Chondrocyte (in vitro differentiated cells): ENCODE measurements around the gene CREB3L2. TPM values are rescaled to one million over a fixed set of nuclear protein-coding genes. Genes with fewer than 3 reads are reported as not detected.
A peak's percentile ranks its signal among the peaks of the same experiment; 100 is the strongest.
"Not testable (repeated sequence)": the region's sequence is repeated elsewhere in the genome, so short reads cannot be mapped to it uniquely, and the experiment has no call there.

Experiments used
- DNase-seq: peaks from one replicate; pipeline ENCODE4 v3.0.0; 2021; ENCODE audit warnings: mixed read lengths, low spot score
- H3K27ac Mint-ChIP-seq: one replicate; pipeline ENCODE4 v1.8.0; 2021; ENCODE audit warnings: mild to moderate bottlenecking, moderate library complexity, mixed read lengths; ENCODE audit not compliant: unreplicated experiment
- H3K27me3 Mint-ChIP-seq: 2 replicates; pipeline ENCODE4 v1.8.0; 2021; ENCODE audit warnings: low read depth, mixed read lengths
- H3K36me3 Mint-ChIP-seq: 2 replicates; pipeline ENCODE4 v1.8.0; 2021; ENCODE audit warnings: low read depth, mixed read lengths
- H3K4me1 Mint-ChIP-seq: 2 replicates; pipeline ENCODE4 v1.8.0; 2021; ENCODE audit warnings: low read depth, mild to moderate bottlenecking, mixed read lengths
- H3K4me3 Mint-ChIP-seq: one replicate; pipeline ENCODE4 v1.8.0; 2021; ENCODE audit warnings: mild to moderate bottlenecking, moderate library complexity, mixed read lengths; ENCODE audit not compliant: unreplicated experiment
- H3K9me3 Mint-ChIP-seq: 2 replicates; pipeline ENCODE4 v1.8.0; 2021; ENCODE audit warnings: low read depth, mixed read lengths
- long read RNA-seq: library from polyadenylated mRNA; stranded (forward); transcript quantifications from one replicate; pipeline ENCODE4 v2.0.0, GENCODE V29; 2021
- total RNA-seq: library from RNA; stranded (reverse); gene quantifications from 3 replicates; pipeline ENCODE4 v1.2.1, GENCODE V29; 2021
- TF ChIP-seq, protein P1 (sequence below): fragments of 200-600 bp; sonication (generic); IDR thresholded peaks from 2 replicates; pipeline ENCODE4 v1.5.0; 2021; ENCODE audit warnings: antibody characterized with exemption, mild to moderate bottlenecking, moderate library complexity

CREB3L2 gene, protein sequence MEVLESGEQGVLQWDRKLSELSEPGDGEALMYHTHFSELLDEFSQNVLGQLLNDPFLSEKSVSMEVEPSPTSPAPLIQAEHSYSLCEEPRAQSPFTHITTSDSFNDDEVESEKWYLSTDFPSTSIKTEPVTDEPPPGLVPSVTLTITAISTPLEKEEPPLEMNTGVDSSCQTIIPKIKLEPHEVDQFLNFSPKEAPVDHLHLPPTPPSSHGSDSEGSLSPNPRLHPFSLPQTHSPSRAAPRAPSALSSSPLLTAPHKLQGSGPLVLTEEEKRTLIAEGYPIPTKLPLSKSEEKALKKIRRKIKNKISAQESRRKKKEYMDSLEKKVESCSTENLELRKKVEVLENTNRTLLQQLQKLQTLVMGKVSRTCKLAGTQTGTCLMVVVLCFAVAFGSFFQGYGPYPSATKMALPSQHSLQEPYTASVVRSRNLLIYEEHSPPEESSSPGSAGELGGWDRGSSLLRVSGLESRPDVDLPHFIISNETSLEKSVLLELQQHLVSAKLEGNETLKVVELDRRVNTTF
- 217 to 294 TPM (median 223 TPM) in 3 replicates for total RNA-seq
- long read RNA-seq, full-length matches to known transcripts: 7 of 43 reads
- long read RNA-seq, partial matches to known transcripts: 1 of 43 reads
- long read RNA-seq, other reads (novel, unspliced or antisense): 35 of 43 reads

DNA sequence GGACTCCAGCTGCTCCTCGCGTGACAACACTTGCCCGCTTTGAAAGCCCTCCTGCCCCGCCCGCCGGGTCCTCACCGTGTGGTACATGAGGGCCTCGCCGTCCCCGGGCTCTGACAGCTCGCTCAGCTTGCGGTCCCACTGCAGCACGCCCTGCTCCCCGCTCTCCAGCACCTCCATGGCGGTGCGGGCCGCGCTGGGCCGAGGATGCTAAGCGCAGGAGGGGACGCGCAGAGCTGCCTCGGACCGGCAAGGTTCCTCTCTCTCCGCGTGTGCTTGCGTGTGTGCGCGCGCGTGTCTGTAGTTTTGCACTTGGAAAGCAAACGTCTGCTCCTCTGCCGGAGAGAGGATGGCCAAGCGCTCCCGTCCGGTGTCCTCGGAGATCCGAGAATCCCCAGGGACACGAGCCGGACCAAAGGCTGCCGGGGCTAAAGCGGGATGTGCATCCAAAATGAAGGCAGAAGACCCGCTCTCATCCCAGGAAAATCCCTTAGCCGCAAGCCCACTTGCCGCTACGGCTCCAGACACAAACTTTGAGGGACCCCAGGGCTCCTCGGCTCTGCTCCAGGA lies at the start of gene CREB3L2:
Gene CREB3L2 (minus strand): TSS at position 558 of the 567 bp plus-strand sequence. CDS start 381 bp downstream, at position 177.
- H3K36me3 Mint-ChIP-seq: peaks cover 9% of the 10 kb centered on the region
- H3K27ac Mint-ChIP-seq: peak within 1 kb of the TSS; percentile 96
- peak within 1 kb of the TSS; percentile 96 for H3K4me3 Mint-ChIP-seq
- DNase-seq: peak; percentile 95
- H3K9me3 Mint-ChIP-seq: no peaks in the 10 kb centered on the region
- H3K27me3 Mint-ChIP-seq: no peaks in the 10 kb centered on the region
- H3K4me1 Mint-ChIP-seq: peaks cover 51% of the 10 kb centered on the region
- TF ChIP-seq, protein P1, sequence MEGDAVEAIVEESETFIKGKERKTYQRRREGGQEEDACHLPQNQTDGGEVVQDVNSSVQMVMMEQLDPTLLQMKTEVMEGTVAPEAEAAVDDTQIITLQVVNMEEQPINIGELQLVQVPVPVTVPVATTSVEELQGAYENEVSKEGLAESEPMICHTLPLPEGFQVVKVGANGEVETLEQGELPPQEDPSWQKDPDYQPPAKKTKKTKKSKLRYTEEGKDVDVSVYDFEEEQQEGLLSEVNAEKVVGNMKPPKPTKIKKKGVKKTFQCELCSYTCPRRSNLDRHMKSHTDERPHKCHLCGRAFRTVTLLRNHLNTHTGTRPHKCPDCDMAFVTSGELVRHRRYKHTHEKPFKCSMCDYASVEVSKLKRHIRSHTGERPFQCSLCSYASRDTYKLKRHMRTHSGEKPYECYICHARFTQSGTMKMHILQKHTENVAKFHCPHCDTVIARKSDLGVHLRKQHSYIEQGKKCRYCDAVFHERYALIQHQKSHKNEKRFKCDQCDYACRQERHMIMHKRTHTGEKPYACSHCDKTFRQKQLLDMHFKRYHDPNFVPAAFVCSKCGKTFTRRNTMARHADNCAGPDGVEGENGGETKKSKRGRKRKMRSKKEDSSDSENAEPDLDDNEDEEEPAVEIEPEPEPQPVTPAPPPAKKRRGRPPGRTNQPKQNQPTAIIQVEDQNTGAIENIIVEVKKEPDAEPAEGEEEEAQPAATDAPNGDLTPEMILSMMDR: no peak

DNA sequence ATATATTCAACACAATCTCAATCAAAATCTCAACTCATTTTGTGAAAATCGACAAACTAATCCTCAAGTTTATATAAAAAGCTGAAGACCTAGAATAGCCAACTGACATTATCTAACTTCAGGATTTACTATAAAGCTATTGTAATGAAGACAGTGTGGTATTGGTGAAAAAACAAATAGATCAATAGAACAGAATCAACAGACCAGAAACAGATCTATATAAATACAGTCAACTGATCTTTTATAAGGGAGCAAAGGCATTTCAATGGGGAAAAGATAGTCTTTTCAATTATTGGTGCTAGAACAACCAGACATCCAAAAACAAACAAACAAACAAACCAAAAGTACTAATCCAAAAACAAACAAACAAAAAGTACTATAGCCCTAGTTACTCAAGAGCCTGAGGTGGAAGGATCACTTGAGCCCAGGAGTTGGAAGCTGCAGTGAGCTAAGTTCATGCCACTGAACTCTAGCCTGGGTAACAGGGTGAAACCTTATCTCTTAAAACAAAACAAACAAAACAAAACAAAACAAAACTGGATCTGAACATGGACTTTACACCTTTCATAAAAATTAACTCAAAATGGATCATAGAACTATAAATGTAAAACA lies 47.7 kb upstream of the CREB3L2 start:
- H3K9me3 Mint-ChIP-seq: no peaks in the 10 kb centered on the region
- H3K4me3 Mint-ChIP-seq: no peak overlapping the region
- H3K4me1 Mint-ChIP-seq: no peaks in the 10 kb centered on the region

DNA sequence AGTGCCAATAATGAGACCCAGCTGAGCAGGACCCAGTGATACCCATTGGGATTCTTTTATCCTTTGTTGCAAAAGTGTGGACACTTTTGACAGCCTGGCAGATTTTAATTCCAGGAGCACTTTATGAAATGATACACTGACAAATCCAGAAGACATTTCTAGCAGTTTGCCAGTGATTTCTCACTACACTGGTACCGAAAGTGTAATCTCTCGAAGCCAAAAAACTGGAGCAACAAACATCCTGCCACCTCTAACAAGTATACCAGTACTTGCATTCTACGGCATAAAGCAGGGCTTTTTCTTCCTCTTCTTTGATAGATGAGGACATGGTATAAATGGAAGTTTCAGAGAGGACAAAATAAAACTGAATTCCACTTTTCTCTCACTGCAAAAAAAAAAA lies 46.0 kb upstream of the CREB3L2 start:
- H3K27ac Mint-ChIP-seq: no peak overlapping the region
- DNase-seq: no peak
- H3K4me3 Mint-ChIP-seq: no peak overlapping the region
- H3K36me3 Mint-ChIP-seq: no peaks in the 10 kb centered on the region
- TF ChIP-seq, protein P1: no peak
- H3K9me3 Mint-ChIP-seq: no peaks in the 10 kb centered on the region
- peaks cover 10% of the 10 kb centered on the region for H3K27me3 Mint-ChIP-seq
- H3K4me1 Mint-ChIP-seq: no peaks in the 10 kb centered on the region

More for the DNA sequence above, 47.7 kb upstream of the CREB3L2 start:
- DNase-seq: no peak
- no peaks in the 10 kb centered on the region for H3K36me3 Mint-ChIP-seq
- TF ChIP-seq, protein P1: no peak
- no peak overlapping the region for H3K27ac Mint-ChIP-seq
- peaks cover 10% of the 10 kb centered on the region for H3K27me3 Mint-ChIP-seq

DNA sequence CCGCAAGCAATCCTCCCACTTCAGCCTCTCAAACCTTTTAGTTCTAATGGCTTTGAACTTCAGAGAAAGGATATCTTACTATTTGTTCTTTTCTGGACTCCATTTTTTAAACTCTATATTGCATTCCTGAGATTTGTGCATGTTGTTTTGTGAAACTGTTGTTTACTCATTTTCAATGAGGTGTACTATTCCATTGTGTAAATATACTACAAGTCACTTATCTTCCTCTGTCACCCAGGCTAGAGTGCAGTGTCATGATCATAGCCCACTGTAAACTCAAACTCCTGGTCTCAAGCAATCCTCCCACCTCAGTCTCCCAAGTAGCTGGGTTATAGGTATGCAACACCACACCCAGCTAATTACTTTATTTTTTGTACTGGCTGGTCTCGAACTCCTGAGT lies 43.0 kb upstream of the CREB3L2 start:
- peaks cover 10% of the 10 kb centered on the region for H3K27me3 Mint-ChIP-seq
- no peak for DNase-seq
- TF ChIP-seq, protein P1: no peak
- no peak overlapping the region for H3K4me3 Mint-ChIP-seq
- H3K36me3 Mint-ChIP-seq: peaks cover 4% of the 10 kb centered on the region
- H3K4me1 Mint-ChIP-seq: no peaks in the 10 kb centered on the region
- no peak overlapping the region for H3K27ac Mint-ChIP-seq
- H3K9me3 Mint-ChIP-seq: peaks cover 15% of the 10 kb centered on the region

DNA sequence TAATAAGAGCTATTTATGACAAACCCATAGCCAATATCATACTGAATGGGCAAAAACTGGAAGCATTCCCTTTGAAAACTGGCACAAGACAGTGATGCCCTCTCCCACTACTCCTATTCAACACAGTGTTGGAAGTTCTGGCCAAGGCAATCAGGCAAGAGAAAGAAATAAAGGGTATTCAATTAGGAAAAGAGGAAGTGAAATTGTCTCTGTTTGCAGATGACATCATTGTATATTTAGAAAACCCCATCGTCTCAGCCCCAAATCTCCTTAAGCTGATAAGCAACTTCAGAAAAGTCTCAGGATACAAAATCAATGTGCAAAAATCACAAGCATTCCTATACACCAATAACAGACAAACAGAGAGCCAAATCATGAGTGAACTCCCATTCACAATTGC lies 38.2 kb upstream of the CREB3L2 start:
- not testable (repeated sequence) for H3K4me3 Mint-ChIP-seq, H3K27ac Mint-ChIP-seq, H3K27me3 Mint-ChIP-seq, H3K4me1 Mint-ChIP-seq, DNase-seq
- Mint-ChIP-seq H3K9me3 (peaks cover 23% of the 10 kb centered on the region), H3K36me3 (peaks cover 11% of the 10 kb centered on the region)
